ENCODE results near the gene ZNF2.

The ZNF2 gene
- total RNA-seq, result 10.5 to 23.7 (median 13.5) reads per million in 4 experiments

- DNase-seq, result peak; percentile 97
Observed at GRCh38 chr2:95165371-95166064, at the start of gene ZNF2. Gene ZNF2, plus strand, starts transcription at chr2:95165809. Its CDS starts 10,418 bp downstream, at chr2:95176227.

- DNase-seq, result no peak
Observed at GRCh38 chr2:95121093-95121406, 44.6 kb upstream of the ZNF2 start.

DNA sequence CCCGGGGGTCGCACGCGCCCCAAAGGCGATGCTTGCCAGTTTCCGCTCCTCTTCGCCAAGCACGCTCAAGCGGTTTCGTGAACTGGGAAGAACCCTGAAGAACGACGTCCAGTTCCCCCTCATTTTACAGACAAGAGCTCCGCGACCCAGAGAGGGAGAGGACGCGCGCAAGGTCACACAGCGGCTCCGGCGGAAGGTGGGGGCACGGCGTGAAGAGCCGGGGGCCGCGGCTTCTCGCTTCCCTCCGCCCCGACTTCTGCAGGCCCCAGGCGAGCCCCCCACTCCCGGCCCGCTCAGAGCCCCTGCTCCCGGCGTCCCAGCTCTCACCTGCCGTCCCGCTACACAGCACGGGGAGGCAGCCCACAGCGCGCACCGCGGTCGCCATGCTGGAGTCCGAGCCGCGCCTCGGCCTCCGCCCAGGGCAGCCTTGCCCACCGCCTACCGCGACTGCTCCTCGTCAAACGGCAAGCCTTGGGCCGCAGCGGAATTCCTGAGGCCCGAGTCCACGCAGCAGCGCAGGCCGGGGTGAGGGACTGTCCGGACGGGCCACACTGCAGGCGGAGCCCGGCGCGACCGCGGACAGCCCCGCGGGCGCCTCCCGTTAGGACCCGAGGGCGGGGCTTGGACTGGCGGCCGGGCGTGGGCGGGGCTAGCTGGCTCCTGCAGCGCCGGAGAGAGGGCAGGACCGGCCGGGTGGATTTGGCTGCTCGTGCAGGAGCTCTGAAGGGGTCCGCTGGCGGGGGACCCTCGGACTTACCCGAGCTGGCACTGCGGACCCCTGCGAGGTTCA lies 44.0 kb upstream of the ZNF2 start, which contains the start of gene MRPS5:
MRPS5 (minus strand) TSS at position 402 of the 790 bp plus-strand sequence; CDS start at position 385, 17 bp downstream.
- peak; percentile 69 for DNase-seq

DNA sequence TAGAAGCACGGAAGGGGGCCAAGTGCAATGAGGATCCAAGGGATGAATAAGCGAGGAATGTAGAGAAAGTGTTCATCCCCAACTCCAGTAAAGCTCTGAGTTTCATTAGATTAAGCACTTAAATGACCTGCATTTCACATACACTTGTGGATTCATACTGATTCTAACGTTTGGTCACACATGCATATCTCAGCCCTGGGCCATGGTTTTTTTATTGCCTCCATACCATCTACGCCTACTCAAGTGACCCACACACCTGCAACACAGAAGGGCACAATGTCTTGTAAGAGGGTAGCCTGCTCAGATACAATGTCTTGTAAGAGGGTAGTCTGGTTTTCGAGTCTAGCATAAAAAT lies 43.4 kb upstream of the ZNF2 start:
- DNase-seq, result no peak

DNA sequence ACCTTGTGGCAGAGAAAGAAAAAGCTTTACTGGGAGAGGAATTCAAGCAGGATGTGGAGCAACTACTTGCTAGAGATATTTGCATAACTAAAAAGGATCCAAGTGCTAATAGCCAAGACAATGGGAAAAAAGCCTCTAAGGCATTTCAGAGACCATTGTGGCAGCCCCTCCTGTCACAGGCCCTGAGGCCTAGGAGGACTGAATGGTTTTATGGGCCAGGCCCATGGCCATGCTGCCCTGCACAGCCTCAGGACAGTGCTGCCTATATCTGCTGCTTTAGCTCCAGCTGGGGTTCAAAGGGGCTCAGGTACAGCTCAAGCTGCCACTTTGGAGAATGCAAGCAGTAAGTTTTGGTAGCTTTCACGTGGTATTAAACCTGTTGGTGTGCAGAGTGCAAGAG lies 26.9 kb upstream of the ZNF2 start:
- DNase-seq, result no peak

GRCh38 chr2:95143838-95144237 lies 21.8 kb upstream of the ZNF2 start:
- DNase-seq, result no peak

- DNase-seq, result no peak
Observed at GRCh38 chr2:95149397-95149984, 16.1 kb upstream of the ZNF2 start.

- DNase-seq, result no peak
Observed at GRCh38 chr2:95158441-95158840, 7.2 kb upstream of the ZNF2 start.

DNA sequence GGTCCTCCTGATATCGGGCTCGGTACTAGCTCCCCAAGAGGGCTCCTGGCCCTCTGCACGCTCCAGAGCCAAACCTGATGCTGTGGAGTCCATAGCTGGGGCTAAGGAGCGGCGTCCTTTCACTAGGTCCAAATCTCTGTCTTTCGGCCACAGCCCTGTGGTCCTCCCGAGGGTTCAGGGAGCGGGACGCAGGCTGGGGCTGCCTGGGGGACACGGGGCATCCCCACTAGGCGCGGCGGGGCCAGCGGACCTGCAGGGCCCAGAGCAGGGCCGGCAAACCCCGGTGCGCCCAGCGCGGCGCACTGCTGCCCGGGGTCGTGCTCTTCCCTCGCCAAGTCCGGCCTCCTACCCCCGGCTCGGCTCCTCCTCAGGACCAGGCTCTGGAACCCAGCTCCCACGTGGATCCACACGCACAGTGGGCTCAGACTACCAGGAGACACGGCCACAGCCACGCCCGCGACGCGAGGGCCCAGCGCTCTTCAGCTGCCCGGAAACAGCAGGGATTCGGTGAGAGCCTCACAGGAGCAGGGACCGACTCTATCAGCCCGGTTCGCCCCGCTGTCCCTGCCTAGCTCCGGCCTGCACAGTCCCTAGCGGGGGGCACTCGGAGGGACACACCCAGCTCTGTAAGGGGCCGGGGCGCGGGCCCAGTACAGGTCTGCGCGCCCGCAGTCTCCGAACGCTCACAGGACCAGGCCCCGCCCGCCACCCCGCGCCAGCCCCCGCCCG lies 6.6 kb upstream of the ZNF2 start:
- DNase-seq, result no peak

- peak; percentile 66 for DNase-seq
Observed at GRCh38 chr2:95159690-95160449, 5.7 kb upstream of the ZNF2 start, which contains the start of gene ZNF514. Gene ZNF514, minus strand, starts transcription at chr2:95159848. Its CDS starts 6,595 bp downstream, at chr2:95153253.

DNA sequence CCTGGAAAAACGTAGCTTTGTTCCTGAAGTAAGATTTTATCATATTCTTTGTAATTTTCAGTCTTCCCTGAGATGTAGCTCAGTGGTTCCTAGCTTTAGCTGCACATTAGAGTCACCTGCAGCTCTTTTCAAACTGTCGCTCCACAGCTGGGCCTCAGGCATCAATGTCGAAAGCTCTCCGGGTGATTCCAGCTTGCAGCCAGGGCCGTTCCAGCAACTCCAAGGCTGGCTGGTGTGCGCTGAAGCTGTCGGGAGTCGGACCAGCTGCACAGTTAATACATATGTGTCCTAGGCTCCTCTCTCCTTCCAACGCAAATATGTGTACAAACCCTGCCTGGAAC lies 609 bp upstream of the ZNF2 start:
- DNase-seq, result no peak

GRCh38 chr2:95166065-95166763 lies 605 bp downstream of the ZNF2 start:
- DNase-seq, result no peak

GRCh38 chr2:95171902-95172301 lies 6.3 kb downstream of the ZNF2 start:
- DNase-seq, result no peak

DNA sequence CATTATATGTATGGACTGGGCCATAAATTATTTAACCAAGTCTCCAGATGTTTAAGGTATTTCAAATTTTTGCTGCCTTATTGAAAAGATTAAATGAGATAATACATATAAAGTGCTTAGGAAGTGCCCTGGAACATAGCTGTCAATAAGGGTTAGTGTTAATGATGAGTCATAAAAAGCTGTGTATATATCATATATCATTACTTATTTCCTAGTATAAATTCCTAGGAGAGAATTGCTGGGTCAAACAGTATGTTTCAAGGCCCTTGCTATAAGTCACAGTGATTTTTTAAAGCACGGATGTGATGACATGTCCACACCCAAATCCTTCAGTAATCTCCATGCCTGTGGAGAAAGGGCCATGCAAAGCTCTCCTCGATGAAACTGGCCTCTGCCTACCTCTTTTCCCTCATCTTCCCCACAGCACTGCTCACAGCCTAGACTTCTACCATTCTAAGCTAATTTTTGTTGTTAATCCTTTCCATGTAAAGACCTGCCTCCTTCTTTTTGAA lies 8.5 kb downstream of the ZNF2 start:
- DNase-seq, result no peak

- no peak for DNase-seq
Observed at GRCh38 chr2:95179451-95179850, 13.8 kb downstream of the ZNF2 start.

GRCh38 chr2:95181774-95182173 lies 16.2 kb downstream of the ZNF2 start:
- no peak for DNase-seq

DNA sequence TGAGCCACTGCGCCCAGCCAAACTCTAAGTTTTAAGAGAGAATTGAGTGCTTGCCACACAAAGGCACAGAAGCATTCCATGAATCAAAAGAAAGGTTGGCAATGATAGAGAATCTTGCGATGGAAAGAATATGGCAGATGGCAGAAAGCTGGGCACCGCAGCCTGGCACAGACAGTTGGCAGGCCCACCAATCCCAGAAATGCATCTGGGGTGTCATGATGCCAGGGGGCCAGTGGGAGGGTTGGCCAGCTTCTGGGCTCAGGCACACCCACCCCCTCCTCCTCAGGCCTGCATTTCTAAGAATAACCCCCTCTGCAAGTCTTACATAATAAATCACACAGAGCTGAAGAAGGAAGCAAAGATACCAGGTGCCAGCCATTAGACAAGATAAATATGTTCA lies 19.6 kb downstream of the ZNF2 start:
- no peak for DNase-seq

DNA sequence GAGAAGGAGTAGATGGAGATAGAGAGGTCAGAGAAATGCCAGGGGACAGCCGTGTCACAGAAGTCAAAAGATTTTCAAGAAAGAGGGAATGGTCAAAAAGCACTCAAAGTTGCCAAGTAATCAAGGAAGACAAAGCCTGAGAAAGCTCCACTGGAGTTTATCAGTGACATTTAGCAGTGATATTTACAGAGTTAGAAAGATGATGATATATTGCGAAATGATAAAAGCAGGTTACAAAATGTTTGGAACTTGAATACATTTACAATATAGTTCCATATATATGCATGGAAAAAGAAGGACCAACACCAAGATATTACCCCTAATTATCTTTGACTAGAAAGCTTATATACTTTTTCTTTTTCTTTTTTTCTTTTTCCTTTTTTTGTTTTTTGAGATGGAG lies 20.4 kb downstream of the ZNF2 start:
- DNase-seq, result no peak

- DNase-seq, result peak; percentile 6
Observed at GRCh38 chr2:95192956-95193355, 27.3 kb downstream of the ZNF2 start.

DNA sequence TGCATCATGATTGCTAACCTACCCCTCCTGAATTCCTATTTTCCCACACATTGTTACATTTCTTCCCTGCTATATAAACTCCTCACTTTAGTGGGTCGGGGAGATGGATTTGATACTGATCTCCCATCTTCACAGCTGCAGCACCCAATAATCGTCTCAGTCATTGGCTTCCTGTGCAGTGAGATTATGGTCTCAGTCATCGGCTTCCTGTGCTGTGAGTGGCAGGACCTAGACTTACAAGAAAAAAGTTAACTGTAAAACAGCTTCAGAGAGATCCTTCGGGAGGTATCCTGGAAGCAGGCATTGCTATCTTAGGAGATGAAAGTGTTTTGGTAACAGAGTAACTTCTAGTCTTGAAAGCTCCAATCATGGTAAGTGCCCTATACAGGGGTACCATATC lies 38.3 kb downstream of the ZNF2 start:
- no peak for DNase-seq

- DNase-seq, result no peak
Observed at GRCh38 chr2:95204396-95204795, 38.8 kb downstream of the ZNF2 start.

GRCh38 chr2:95206096-95206495 lies 40.5 kb downstream of the ZNF2 start:
- no peak for DNase-seq
